Measurements from ENCODE around the gene CNBD2. TPM values are rescaled to one million over a fixed set of nuclear protein-coding genes. Genes with fewer than 3 reads are reported as not detected.

The CNBD2 gene
- total and polyA plus RNA-seq, 10 of the 15 experiments (the other 5 are each of a cell fraction or from before 2014, with no cell fraction given) = 0.86 to 7.4 (median 4.6) TPM

DNA sequence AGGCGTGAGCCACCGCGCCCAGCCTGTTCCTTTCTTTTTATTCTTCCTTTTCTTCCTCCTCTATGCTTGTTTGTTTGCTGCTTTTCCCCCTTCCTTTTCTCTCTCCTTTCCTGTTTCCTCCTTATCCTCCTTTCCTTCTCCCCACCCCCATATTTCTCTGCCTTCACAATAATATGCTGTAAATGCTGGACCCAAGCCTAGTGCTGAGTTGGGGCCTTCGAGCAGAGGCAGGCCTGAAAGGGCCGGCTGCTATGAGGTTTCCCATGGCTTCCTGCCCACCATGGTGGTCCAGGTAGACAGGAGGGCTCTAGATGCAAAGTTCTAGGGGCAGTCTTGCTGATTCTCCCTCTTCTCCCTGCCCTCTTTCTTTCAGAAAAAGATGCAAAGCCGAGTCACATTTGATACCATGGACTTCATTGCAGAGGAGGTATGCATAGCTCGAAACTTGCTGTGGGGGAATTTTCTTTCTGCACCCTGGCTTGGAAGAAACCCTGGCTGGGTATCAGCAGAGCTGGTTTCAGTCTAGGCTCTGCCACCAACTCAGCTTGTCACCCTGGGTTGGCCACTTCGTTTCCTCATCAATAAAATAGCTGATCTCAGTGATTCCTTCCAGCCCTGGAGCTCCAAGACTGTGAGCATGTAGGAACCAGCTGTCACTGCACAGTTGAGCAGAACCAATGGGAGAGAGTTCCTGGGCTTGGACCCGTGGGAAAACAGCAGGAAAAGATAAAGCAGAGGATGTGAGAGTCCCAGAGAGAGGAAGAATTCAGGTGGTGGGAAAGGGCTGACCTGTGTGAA, 7.4 kb downstream of the CNBD2 start (continued):
- TF ChIP-seq, protein P1, sequence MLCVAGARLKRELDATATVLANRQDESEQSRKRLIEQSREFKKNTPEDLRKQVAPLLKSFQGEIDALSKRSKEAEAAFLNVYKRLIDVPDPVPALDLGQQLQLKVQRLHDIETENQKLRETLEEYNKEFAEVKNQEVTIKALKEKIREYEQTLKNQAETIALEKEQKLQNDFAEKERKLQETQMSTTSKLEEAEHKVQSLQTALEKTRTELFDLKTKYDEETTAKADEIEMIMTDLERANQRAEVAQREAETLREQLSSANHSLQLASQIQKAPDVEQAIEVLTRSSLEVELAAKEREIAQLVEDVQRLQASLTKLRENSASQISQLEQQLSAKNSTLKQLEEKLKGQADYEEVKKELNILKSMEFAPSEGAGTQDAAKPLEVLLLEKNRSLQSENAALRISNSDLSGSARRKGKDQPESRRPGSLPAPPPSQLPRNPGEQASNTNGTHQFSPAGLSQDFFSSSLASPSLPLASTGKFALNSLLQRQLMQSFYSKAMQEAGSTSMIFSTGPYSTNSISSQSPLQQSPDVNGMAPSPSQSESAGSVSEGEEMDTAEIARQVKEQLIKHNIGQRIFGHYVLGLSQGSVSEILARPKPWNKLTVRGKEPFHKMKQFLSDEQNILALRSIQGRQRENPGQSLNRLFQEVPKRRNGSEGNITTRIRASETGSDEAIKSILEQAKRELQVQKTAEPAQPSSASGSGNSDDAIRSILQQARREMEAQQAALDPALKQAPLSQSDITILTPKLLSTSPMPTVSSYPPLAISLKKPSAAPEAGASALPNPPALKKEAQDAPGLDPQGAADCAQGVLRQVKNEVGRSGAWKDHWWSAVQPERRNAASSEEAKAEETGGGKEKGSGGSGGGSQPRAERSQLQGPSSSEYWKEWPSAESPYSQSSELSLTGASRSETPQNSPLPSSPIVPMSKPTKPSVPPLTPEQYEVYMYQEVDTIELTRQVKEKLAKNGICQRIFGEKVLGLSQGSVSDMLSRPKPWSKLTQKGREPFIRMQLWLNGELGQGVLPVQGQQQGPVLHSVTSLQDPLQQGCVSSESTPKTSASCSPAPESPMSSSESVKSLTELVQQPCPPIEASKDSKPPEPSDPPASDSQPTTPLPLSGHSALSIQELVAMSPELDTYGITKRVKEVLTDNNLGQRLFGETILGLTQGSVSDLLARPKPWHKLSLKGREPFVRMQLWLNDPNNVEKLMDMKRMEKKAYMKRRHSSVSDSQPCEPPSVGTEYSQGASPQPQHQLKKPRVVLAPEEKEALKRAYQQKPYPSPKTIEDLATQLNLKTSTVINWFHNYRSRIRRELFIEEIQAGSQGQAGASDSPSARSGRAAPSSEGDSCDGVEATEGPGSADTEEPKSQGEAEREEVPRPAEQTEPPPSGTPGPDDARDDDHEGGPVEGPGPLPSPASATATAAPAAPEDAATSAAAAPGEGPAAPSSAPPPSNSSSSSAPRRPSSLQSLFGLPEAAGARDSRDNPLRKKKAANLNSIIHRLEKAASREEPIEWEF (IDR thresholded peaks at IDR 0.05; ENCODE audit: insufficient replicate concordance, low read depth, low read length) = no peak

- H3K4me2 ChIP-seq (ENCODE audit: control insufficient read depth, insufficient read depth) = no peak overlapping the region
- no peaks in the 10 kb centered on the region for H3K36me3 ChIP-seq (ENCODE audit: control insufficient read depth in 2 of 2, insufficient read depth in 2 of 2, low read length in 1 of 2)
- H3K4me1 ChIP-seq (ENCODE audit: control insufficient read depth, insufficient read depth, low read length) = no peaks in the 10 kb centered on the region
- ATAC-seq (0 out of 3 replicates have a peak, but pooled peaks have one; percentile 20), DNase-seq (ENCODE audit: low read depth, low spot score) (no peak), FAIRE-seq (peak; percentile 41)
- ChIA-PET POLR2A (no interaction called here), RAD21 (ENCODE audit: unreplicated experiment) (interaction anchor here (1.1 kb wide), 1 partner anchor 168 kb away, joined by 3 read pairs; no protein-coding TSS in a partner anchor), CTCF (interaction anchor here (0.9 to 9.2 kb wide), 3 partner anchors 10 to 160 kb away, joined by 3 to 73 read pairs (median 4); no protein-coding TSS in a partner anchor), SMC1A (ENCODE audit: uncharacterized antibody, unreplicated experiment) (interaction anchor here (1.9 kb wide), 1 partner anchor 12 kb away, joined by 4 read pairs; no protein-coding TSS in a partner anchor)
- no peaks in the 10 kb centered on the region for H3K27me3 ChIP-seq (replicated peaks in 1 of 2; ENCODE audit: control insufficient read depth in 2 of 2, insufficient read depth in 2 of 2, low read length in 1 of 2)
- intact Hi-C loops (cut with micrococcal nuclease; ENCODE audit: unreplicated experiment) (no loop called here), in situ Hi-C loops (cut with MboI) (loop anchor here (25.0 kb wide), 1 partner anchor 459 kb away; no protein-coding TSS in a partner anchor)
- no peak overlapping the region for H2AFZ ChIP-seq (ENCODE audit: control insufficient read depth, low read depth, low read length)
- no TSS peak for BruUV-seq (replicated peaks)
- 17% methylated on average over 9 of the region's 9 CpGs for WGBS (ENCODE audit: insufficient coverage, insufficient replicate concordance, low lambda C conversion rate, missing lambda C conversion rate)
- no peak overlapping the region for H3K9ac ChIP-seq (ENCODE audit: control insufficient read depth, insufficient read depth, low read length)
- no peaks in the 10 kb centered on the region for H4K20me1 ChIP-seq (ENCODE audit: control insufficient read depth, insufficient read depth)
- H3K27ac ChIP-seq (ENCODE audit: control insufficient read depth, insufficient read depth) = no peak overlapping the region
- H3K79me2 ChIP-seq (ENCODE audit: control insufficient read depth, insufficient read depth, low read length) = no peaks in the 10 kb centered on the region
- no peaks in the 10 kb centered on the region for H3K9me3 ChIP-seq (replicated peaks; ENCODE audit: control insufficient read depth, insufficient read depth, low read length)
- no peak overlapping the region for H3K4me3 ChIP-seq
- TF ChIP-seq SMAD5 (IDR thresholded peaks at IDR 0.05; ENCODE audit: low read depth) (no peak), HSF1 (IDR thresholded peaks at IDR 0.05; ENCODE audit: low read depth, low read length) (no peak), ATF2 (IDR thresholded peaks at IDR 0.05; ENCODE audit: low read length) (no peak), TBL1XR1 (IDR thresholded peaks at IDR 0.05; ENCODE audit: low read depth, low read length) (no peak)
- TF ChIP-seq, protein P2, sequence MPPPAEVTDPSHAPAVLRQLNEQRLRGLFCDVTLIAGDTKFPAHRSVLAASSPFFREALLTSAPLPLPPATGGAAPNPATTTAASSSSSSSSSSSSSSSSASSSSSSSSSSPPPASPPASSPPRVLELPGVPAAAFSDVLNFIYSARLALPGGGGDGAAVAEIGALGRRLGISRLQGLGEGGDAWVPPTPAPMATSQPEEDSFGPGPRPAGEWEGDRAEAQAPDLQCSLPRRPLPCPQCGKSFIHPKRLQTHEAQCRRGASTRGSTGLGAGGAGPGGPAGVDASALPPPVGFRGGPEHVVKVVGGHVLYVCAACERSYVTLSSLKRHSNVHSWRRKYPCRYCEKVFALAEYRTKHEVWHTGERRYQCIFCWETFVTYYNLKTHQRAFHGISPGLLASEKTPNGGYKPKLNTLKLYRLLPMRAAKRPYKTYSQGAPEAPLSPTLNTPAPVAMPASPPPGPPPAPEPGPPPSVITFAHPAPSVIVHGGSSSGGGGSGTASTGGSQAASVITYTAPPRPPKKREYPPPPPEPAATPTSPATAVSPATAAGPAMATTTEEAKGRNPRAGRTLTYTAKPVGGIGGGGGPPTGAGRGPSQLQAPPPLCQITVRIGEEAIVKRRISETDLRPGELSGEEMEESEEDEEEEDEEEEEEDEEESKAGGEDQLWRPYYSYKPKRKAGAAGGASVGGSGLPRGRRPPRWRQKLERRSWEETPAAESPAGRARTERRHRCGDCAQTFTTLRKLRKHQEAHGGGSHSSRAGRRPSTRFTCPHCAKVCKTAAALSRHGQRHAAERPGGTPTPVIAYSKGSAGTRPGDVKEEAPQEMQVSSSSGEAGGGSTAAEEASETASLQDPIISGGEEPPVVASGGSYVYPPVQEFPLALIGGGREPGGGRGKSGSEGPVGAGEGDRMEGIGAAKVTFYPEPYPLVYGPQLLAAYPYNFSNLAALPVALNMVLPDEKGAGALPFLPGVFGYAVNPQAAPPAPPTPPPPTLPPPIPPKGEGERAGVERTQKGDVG (CRISPR knock-in tag; IDR thresholded peaks at IDR 0.05) = no peak
Measured at GRCh38 chr20:35978041-35978513, 9.7 kb downstream of the CNBD2 start.

Data from GM12878 (cell line).